GM10266 (cell line): ENCODE results near the gene TLE4.

Experiments
- DNase-seq: peaks from one replicate; pipeline ENCODE4 v3.0.0; 2012; ENCODE audit errors: extremely low spot score
- CTCF ChIP-seq: IDR thresholded peaks from 2 replicates; pipeline ENCODE4 v1.5.1; 2012; ENCODE audit warnings: mild to moderate bottlenecking, low read depth; ENCODE audit not compliant: control insufficient read depth, insufficient read depth; ENCODE audit errors: missing control alignments

The TLE4 gene

GRCh38 chr9:79695531-79696175 is 123.9 kb downstream of the TLE4 start:
- DNase-seq, result no peak
- TF ChIP-seq CTCF, result no peak

GRCh38 chr9:79698967-79699366 is 127.2 kb downstream of the TLE4 start:
- TF ChIP-seq CTCF, result no peak
- no peak for DNase-seq

GRCh38 chr9:79699479-79699878 is 127.7 kb downstream of the TLE4 start:
- DNase-seq, result no peak
- TF ChIP-seq CTCF, result no peak

- no peak for DNase-seq
- TF ChIP-seq CTCF, result no peak
Measured at GRCh38 chr9:79700607-79701360, 129.0 kb downstream of the TLE4 start.

- no peak for TF ChIP-seq CTCF
- no peak for DNase-seq
Measured at GRCh38 chr9:79701651-79702050, 129.9 kb downstream of the TLE4 start.

- no peak for DNase-seq
- no peak for TF ChIP-seq CTCF
Measured at GRCh38 chr9:79705704-79706103, 133.9 kb downstream of the TLE4 start.

GRCh38 chr9:79706512-79706911 is 134.7 kb downstream of the TLE4 start:
- no peak for TF ChIP-seq CTCF
- DNase-seq, result no peak
